NT2/D1 (cell line): ENCODE data around the gene IL17B.
A peak's percentile ranks its signal among the peaks of the same experiment; 100 is the strongest.

Experiments used
- DNase-seq: peaks from one replicate; pipeline ENCODE4 v3.0.0-alpha.2; 2011; ENCODE audit warnings: low read depth, low spot score
- H3K27me3 ChIP-seq: 2 replicates; pipeline ENCODE4 v1.6.0; 2011; ENCODE audit warnings: mild to moderate bottlenecking; ENCODE audit not compliant: insufficient read length, insufficient read depth
- H3K36me3 ChIP-seq: 2 replicates; pipeline ENCODE4 v1.6.1; 2011; ENCODE audit warnings: mild to moderate bottlenecking, low read length, mixed read lengths; ENCODE audit not compliant: insufficient read depth, insufficient read length
- H3K4me1 ChIP-seq: 2 replicates; pipeline ENCODE4 v1.5.1; 2011; ENCODE audit not compliant: insufficient read depth, insufficient read length
- H3K4me3 ChIP-seq: 2 replicates; pipeline ENCODE4 v1.5.1; 2011; ENCODE audit warnings: low read depth; ENCODE audit not compliant: insufficient read length
- H3K9ac ChIP-seq: 2 replicates; pipeline ENCODE4 v1.6.0; 2011; ENCODE audit warnings: low read depth; ENCODE audit not compliant: insufficient read length
- H3K9me3 ChIP-seq: 2 replicates; pipeline ENCODE4 v1.5.1; 2011; ENCODE audit warnings: mild to moderate bottlenecking, low read length; ENCODE audit not compliant: insufficient read depth
- SUZ12 ChIP-seq: IDR thresholded peaks from 2 replicates; pipeline ENCODE4 v1.6.1; 2011; ENCODE audit not compliant: insufficient read length, insufficient read depth; ENCODE audit errors: extremely low read depth
- YY1 ChIP-seq: IDR thresholded peaks from 2 replicates; pipeline ENCODE4 v1.6.1; 2011; ENCODE audit not compliant: insufficient read length, insufficient read depth
- ZNF274 ChIP-seq: IDR thresholded peaks from 2 replicates; pipeline ENCODE4 v1.6.1; 2011; ENCODE audit warnings: mild to moderate bottlenecking, low read depth, low read length

The IL17B gene, protein sequence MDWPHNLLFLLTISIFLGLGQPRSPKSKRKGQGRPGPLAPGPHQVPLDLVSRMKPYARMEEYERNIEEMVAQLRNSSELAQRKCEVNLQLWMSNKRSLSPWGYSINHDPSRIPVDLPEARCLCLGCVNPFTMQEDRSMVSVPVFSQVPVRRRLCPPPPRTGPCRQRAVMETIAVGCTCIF

DNA sequence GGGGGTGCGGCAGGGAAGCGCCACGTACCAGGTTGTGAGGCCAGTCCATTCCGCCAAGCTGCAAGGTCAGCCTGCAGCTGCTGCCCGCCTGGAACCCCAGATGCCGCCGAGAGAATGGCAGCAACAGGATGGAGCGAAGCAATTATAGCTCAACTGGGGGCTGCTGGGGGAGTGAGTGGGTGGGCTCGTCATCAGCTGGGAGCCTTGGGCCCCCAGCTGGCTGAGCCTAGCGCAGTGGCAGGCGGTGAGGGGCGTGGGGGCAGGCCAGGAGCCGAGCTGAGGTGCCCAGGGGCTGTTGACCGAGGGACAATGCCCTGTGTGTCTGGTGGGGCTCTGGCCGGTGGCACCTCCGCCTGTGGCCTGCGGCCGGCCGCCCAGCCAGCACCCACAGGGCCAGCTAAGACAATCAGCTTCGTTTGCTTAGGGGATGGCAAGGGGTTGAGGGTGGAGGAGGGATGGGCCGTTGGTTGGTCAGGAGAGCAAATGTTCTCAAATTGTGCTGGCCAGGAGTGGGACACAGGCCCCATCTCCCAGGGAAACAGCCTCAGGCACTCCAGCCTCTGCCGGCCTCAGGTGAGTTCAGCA, at the start of gene IL17B:
Gene IL17B, minus strand, starts transcription at position 116 of the 585 bp plus-strand sequence. Its CDS starts 67 bp downstream, at position 49.
- TF ChIP-seq SUZ12, result no peak
- no peak for TF ChIP-seq ZNF274
- TF ChIP-seq YY1, result no peak
- Histone ChIP-seq H3K9me3 (no peaks in the 10 kb centered on the region), H3K36me3 (no peaks in the 10 kb centered on the region), H3K4me3 (no peak within 1 kb of the TSS), H3K4me1 (peaks cover 7% of the 10 kb centered on the region), H3K9ac (peak within 1 kb of the TSS; percentile 42), H3K27me3 (no peaks in the 10 kb centered on the region)
- no peak for DNase-seq

DNA sequence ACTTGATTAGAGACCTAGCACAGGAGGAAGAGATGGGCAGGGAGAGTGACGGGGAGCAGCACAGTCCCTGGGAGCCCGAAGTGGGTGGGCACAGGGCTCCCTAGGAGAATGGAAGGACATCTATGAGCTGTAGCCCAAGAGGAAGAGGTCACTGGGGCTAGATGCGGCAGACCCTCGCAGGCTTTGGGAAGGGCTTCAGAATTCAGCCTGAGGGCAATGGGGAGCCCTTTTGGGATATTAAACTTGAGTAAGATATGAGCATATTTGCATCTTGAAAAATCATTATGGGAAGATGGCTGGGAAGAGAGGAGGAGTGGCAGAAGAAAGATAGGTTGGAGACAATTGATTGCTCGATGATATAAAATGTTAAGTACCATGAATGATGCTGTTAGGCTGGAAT, 48.9 kb upstream of the IL17B start:
- H3K27me3 ChIP-seq, result no peaks in the 10 kb centered on the region
- TF ChIP-seq SUZ12 (no peak), YY1 (no peak), ZNF274 (no peak)
- peaks cover 6% of the 10 kb centered on the region for H3K4me1 ChIP-seq
- no peak for DNase-seq
- H3K9ac ChIP-seq, result no peak overlapping the region
- no peaks in the 10 kb centered on the region for H3K9me3 ChIP-seq
- no peak overlapping the region for H3K4me3 ChIP-seq
- peaks cover 12% of the 10 kb centered on the region for H3K36me3 ChIP-seq

DNA sequence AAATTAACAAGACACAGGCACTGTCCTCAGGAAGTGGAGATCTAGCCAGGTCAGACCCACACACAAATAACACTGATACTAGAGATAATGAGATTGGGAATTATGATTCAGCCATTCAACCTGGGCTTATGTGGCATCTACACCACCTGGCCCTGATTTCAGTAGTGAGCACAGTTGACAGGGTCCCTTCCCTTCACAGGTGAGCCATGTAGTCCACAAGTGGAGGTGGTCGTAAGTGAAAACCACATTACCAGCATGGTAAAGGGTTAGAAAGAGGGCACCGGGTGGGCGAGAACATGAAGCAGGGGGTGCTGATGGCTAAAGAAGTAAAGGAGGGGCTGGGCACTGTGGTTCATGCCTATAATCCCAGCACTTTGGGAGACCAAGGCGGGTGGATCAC, 48.3 kb upstream of the IL17B start:
- Histone ChIP-seq H3K4me1 (peaks cover 6% of the 10 kb centered on the region), H3K36me3 (peaks cover 12% of the 10 kb centered on the region), H3K27me3 (no peaks in the 10 kb centered on the region), H3K4me3 (no peak overlapping the region), H3K9ac (no peak overlapping the region), H3K9me3 (no peaks in the 10 kb centered on the region)
- no peak for DNase-seq
- no peak for TF ChIP-seq SUZ12
- no peak for TF ChIP-seq ZNF274
- no peak for TF ChIP-seq YY1

DNA sequence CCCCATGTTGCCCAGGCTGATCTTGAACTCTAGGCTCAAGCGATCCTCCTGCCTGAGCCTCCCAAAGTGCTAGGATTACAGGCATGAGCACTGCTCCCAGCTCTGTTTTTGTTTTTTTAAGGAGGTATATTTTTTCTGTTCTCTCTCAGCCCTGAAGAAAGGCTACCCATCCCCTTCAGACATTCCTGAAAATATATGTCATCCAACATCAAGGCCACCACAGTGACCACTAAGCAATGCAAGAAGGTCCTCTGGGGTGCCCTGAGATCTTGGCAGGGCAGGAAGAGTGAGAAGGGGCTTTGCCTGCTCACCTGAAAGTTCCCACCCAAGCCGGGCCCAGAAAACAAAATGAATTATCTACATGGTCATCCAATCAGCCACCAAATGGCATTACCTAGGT, 47.8 kb upstream of the IL17B start:
- TF ChIP-seq ZNF274 (no peak), YY1 (no peak), SUZ12 (no peak)
- Histone ChIP-seq H3K4me1 (peaks cover 9% of the 10 kb centered on the region), H3K9ac (no peak overlapping the region), H3K27me3 (no peaks in the 10 kb centered on the region), H3K4me3 (no peak overlapping the region), H3K36me3 (peaks cover 12% of the 10 kb centered on the region), H3K9me3 (no peaks in the 10 kb centered on the region)
- no peak for DNase-seq

DNA sequence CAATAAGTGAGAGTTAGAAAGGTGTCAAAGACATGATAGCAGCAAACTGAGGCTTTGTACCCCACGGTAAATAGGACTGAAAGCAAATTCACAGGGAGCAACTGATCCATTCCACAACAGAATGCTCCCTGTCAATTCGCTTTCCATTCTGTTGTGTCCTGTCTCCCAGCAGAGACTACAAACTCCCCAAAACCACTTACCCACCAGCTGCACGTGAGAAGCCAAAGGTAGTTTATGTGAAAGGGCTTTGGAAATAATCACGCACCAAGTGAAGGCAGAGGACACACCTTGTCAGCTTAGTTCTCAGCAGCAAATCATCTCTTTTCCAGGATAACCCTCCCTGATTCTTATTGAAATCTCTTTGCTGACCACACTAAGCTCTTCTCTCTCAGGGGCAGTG, 46.6 kb upstream of the IL17B start:
- Histone ChIP-seq H3K9ac (no peak overlapping the region), H3K4me1 (peaks cover 9% of the 10 kb centered on the region)

DNA sequence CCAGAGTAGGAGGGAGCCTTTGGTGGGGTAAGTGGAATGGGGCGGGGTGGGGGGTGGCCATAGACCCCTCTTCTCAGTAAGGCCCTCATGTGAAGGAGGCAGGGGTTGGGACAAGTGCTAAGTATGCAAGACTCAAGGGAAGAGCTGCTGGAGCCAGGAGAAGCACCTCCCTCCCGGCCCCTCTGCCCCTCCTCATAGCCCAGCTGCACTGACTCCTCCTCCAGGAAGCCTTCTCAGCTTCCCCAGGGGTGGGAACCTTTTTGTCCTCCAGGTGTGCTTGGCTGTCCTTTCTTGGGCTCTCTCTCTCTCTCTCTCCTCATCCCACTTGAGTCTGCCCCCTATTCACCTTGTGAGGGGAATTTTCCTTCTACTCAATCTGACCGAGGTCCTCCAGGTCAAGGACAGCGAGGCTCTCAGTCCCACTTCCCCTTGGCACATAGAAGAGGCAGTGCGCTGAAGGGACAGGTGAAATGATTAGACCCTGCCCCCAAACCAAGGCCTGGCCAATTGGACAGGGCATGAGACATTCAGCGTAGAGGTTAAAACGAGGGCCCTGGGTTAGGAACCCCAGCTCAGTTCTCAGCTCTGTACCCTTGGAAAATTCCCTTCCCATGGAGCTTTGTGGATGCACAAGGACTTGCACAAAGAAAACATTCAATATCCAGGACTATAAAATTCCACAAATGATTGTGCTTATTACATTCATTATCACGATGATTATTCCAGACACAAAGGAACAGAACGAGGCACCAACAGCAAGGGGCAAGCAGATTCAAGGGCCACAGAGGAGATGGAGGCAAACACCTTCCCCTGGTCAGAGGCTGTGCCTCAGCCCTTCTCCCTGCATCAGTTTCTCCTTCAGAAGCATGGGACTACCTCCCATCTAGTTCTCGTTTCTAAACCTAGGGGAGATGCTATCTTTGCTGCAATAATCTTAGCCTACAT, 45.6 kb upstream of the IL17B start:
- H3K9me3 ChIP-seq, result no peaks in the 10 kb centered on the region
- TF ChIP-seq ZNF274 (no peak), YY1 (no peak), SUZ12 (no peak)
- H3K27me3 ChIP-seq, result no peaks in the 10 kb centered on the region
- peaks cover 6% of the 10 kb centered on the region for H3K36me3 ChIP-seq
- H3K4me1 ChIP-seq, result peaks cover 9% of the 10 kb centered on the region
- no peak overlapping the region for H3K4me3 ChIP-seq
- DNase-seq, result no peak
- no peak overlapping the region for H3K9ac ChIP-seq

More for the DNA sequence above, 46.6 kb upstream of the IL17B start:
- peaks cover 9% of the 10 kb centered on the region for H3K36me3 ChIP-seq
- no peak for TF ChIP-seq SUZ12
- no peak for TF ChIP-seq YY1
- TF ChIP-seq ZNF274, result no peak
- no peaks in the 10 kb centered on the region for H3K9me3 ChIP-seq
- no peaks in the 10 kb centered on the region for H3K27me3 ChIP-seq
- no peak for DNase-seq
- no peak overlapping the region for H3K4me3 ChIP-seq
